Measurements from ENCODE around the gene ZNF554.

Gene ZNF554

DNA sequence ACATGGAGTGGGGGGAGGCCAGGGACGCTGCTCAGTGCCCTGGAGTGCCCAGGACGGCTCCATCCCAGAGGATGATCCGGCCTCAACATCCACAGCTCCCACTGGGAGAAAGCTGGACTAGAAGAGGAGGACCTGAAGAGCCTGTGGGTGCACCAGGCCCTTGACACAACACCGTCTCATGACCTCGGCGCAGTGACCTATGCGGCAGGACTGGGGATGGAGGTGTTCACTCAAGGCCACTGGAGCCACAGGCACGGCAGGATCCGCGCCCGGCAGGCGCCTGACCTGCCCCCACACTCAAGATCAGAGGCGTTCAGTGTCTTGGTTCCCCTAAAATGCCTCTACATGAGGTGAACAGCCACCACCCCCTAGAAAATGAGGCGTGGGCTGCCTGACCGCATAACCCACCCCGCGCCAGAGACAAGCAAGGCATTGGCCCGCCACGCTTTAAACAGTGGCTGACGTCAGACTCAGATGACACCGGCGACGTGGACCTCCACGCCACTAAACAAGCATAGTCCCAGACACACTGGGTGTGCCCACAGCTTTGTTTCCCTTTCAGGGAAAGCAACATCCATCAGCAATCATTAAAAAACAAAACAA, 44.6 kb upstream of the ZNF554 start:
- Histone ChIP-seq H3K4me3 (no peak overlapping the region), H3K36me3 (peaks cover 0 to 29% (median 4%) of the 10 kb centered on the region in 3 donors), H3K4me1 (peaks cover 0 to 33% (median 7%) of the 10 kb centered on the region in 4 donors), H3K27me3 (no peaks in the 10 kb centered on the region), H3K27ac (peak overlapping the region in 1 of 2 donors; percentile 24), H3K9me3 (no peaks in the 10 kb centered on the region)
- TF ChIP-seq, protein P1, sequence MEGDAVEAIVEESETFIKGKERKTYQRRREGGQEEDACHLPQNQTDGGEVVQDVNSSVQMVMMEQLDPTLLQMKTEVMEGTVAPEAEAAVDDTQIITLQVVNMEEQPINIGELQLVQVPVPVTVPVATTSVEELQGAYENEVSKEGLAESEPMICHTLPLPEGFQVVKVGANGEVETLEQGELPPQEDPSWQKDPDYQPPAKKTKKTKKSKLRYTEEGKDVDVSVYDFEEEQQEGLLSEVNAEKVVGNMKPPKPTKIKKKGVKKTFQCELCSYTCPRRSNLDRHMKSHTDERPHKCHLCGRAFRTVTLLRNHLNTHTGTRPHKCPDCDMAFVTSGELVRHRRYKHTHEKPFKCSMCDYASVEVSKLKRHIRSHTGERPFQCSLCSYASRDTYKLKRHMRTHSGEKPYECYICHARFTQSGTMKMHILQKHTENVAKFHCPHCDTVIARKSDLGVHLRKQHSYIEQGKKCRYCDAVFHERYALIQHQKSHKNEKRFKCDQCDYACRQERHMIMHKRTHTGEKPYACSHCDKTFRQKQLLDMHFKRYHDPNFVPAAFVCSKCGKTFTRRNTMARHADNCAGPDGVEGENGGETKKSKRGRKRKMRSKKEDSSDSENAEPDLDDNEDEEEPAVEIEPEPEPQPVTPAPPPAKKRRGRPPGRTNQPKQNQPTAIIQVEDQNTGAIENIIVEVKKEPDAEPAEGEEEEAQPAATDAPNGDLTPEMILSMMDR (IDR thresholded peaks at IDR 0.05), result no peak
- intact Hi-C loops (cut with DNase I; ENCODE audit: low total_unique reads), result no loop called here
- DNase-seq, result no peak

GRCh38 chr19:2775556-2776430, 43.9 kb upstream of the ZNF554 start:
- DNase-seq, result peak in 1 of 2 donors; percentile 42
- H3K27ac ChIP-seq, result peak overlapping the region in 1 of 2 donors; percentile 24
- peaks cover 0 to 33% (median 5%) of the 10 kb centered on the region in 4 donors for H3K4me1 ChIP-seq
- H3K36me3 ChIP-seq, result peaks cover 0 to 29% (median 0%) of the 10 kb centered on the region in 3 donors
- intact Hi-C loops (cut with DNase I; ENCODE audit: low total_unique reads), result no loop called here
- TF ChIP-seq, protein P1 (IDR thresholded peaks at IDR 0.05), result no peak
- no peaks in the 10 kb centered on the region for H3K27me3 ChIP-seq
- no peak overlapping the region for H3K4me3 ChIP-seq
- H3K9me3 ChIP-seq, result no peaks in the 10 kb centered on the region

GRCh38 chr19:2777952-2778683, 41.5 kb upstream of the ZNF554 start:
- no peak for DNase-seq
- peaks cover 0 to 29% (median 0%) of the 10 kb centered on the region in 3 donors for H3K36me3 ChIP-seq
- TF ChIP-seq, protein P1 (IDR thresholded peaks at IDR 0.05), result no peak
- no peaks in the 10 kb centered on the region for H3K27me3 ChIP-seq
- H3K4me1 ChIP-seq, result peaks cover 0 to 40% (median 19%) of the 10 kb centered on the region in 4 donors
- no peak overlapping the region for H3K27ac ChIP-seq
- no peaks in the 10 kb centered on the region for H3K9me3 ChIP-seq
- intact Hi-C loops (cut with DNase I; ENCODE audit: low total_unique reads), result no loop called here
- no peak overlapping the region for H3K4me3 ChIP-seq

DNA sequence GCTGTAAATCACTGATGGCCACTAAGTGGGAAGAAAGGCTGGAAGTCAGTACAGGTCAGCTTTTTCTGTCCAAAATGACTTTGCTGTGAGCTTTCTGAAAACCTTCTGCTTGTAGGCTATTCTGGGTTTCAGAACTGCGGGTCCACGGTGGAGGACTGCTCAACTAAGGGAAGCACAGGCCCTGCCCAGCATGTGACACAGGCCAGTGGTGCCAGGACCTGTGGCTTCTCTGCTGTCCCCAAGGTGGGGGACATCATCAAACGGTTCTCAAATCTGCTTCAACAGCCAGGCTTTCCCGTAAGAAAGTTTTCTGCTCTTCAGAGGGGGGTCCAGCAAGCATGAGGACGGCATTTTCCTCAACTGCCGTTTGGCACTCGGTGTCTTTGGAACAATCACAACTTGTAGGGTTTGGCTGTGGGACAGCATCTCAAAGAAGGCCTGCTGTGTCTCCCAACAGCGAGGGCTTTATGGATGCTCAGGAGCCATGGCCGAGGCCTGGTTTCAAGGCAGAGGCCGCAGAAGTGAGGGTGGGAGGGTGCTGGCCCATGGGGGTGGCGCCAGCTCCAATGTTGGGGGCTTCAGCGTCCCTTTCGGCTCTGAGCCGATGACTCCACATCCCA, 40.4 kb upstream of the ZNF554 start:
- intact Hi-C loops (cut with DNase I; ENCODE audit: low total_unique reads), result no loop called here
- H3K36me3 ChIP-seq, result peaks cover 0 to 24% (median 0%) of the 10 kb centered on the region in 3 donors
- no peaks in the 10 kb centered on the region for H3K27me3 ChIP-seq
- TF ChIP-seq, protein P1 (IDR thresholded peaks at IDR 0.05), result no peak
- H3K9me3 ChIP-seq, result no peaks in the 10 kb centered on the region
- no peak for DNase-seq
- H3K4me1 ChIP-seq, result peaks cover 0 to 48% (median 26%) of the 10 kb centered on the region in 4 donors
- H3K4me3 ChIP-seq, result no peak overlapping the region
- no peak overlapping the region for H3K27ac ChIP-seq

- intact Hi-C loops (cut with DNase I; ENCODE audit: low total_unique reads), result no loop called here
- H3K9me3 ChIP-seq, result no peaks in the 10 kb centered on the region
- DNase-seq, result no peak
- no peak overlapping the region for H3K4me3 ChIP-seq
- peaks cover 0 to 20% (median 0%) of the 10 kb centered on the region in 3 donors for H3K36me3 ChIP-seq
- no peaks in the 10 kb centered on the region for H3K27me3 ChIP-seq
- no peak overlapping the region for H3K27ac ChIP-seq
- TF ChIP-seq, protein P1 (IDR thresholded peaks at IDR 0.05), result no peak
- H3K4me1 ChIP-seq, result peaks cover 0 to 54% (median 28%) of the 10 kb centered on the region in 4 donors
Observed at GRCh38 chr19:2780284-2780683, 39.4 kb upstream of the ZNF554 start.
